DND-41 (cell line): ENCODE measurements around the gene UROD.
"Not testable (repeated sequence)": the region's sequence is repeated elsewhere in the genome, so short reads cannot be mapped to it uniquely, and the experiment has no call there.

ENCODE experiments used
- ATAC-seq: fragments of 200-7000 bp; cut with Tn5 transposase; 3 replicates; pipeline ENCODE4 v1.9.1; 2021; ENCODE audit warnings: low read depth; ENCODE audit not compliant: insufficient read depth
- DNase-seq: peaks from one replicate; pipeline ENCODE4 v3.0.0-alpha.2; 2020
- H2AFZ ChIP-seq: 2 replicates; pipeline ENCODE4 v1.6.0; 2012; ENCODE audit warnings: low read depth, low read length
- H3K27ac ChIP-seq: 2 replicates; pipeline ENCODE4 v1.5.1; 2012; ENCODE audit warnings: low read length, inconsistent platforms
- H3K27me3 ChIP-seq: fragments of 200-600 bp; sonication (generic); 2 replicates; pipeline ENCODE4 v1.6.0; 2012; ENCODE audit warnings: low read length, mild to moderate bottlenecking, inconsistent platforms; ENCODE audit not compliant: insufficient read depth, poor library complexity
- H3K36me3 ChIP-seq: 2 replicates; pipeline ENCODE4 v1.5.1; 2012; ENCODE audit warnings: low read length, inconsistent platforms; ENCODE audit not compliant: insufficient read depth
- H3K4me1 ChIP-seq: 2 replicates; pipeline ENCODE4 v1.5.1; 2012; ENCODE audit warnings: mild to moderate bottlenecking, low read length; ENCODE audit not compliant: insufficient read depth
- H3K4me2 ChIP-seq: 2 replicates; pipeline ENCODE4 v1.6.0; 2012; ENCODE audit warnings: mild to moderate bottlenecking, moderate library complexity, low read length, inconsistent platforms; ENCODE audit not compliant: insufficient read depth
- H3K4me3 ChIP-seq, 2 experiments: fragments of 200-600 bp in 1 of 2; shearing (Covaris generic) in 1 of 2; 2 replicates each; pipeline ENCODE4 v1.5.1; 2012 to 2016; ENCODE audit warnings: inconsistent platforms in 2 of 2, low read length in 2 of 2, mild to moderate bottlenecking in 2 of 2, low read depth in 1 of 2, moderate library complexity in 1 of 2
- H3K79me2 ChIP-seq: 2 replicates; pipeline ENCODE4 v1.6.0; 2012; ENCODE audit warnings: low read length, inconsistent platforms; ENCODE audit not compliant: insufficient read depth
- H3K9ac ChIP-seq: 2 replicates; pipeline ENCODE4 v1.6.0; 2012; ENCODE audit warnings: low read depth, mild to moderate bottlenecking, inconsistent platforms, low read length, moderate library complexity
- H3K9me3 ChIP-seq: 2 replicates; pipeline ENCODE4 v1.5.1; 2012; ENCODE audit warnings: low read length, moderate library complexity, mild to moderate bottlenecking, inconsistent platforms; ENCODE audit not compliant: insufficient read depth, severe bottlenecking
- H4K20me1 ChIP-seq: 2 replicates; pipeline ENCODE4 v1.6.0; 2012; ENCODE audit warnings: low read length; ENCODE audit not compliant: insufficient read depth
- CTCF ChIP-seq: IDR thresholded peaks from 2 replicates; pipeline ENCODE4 v1.5.1; 2012; ENCODE audit warnings: borderline replicate concordance, low read length, moderate library complexity, mild to moderate bottlenecking; ENCODE audit not compliant: poor library complexity, severe bottlenecking; ENCODE audit errors: extremely low read depth
- EZH2 ChIP-seq: IDR thresholded peaks from 3 replicates; pipeline ENCODE4 v1.6.1; 2012; ENCODE audit warnings: borderline replicate concordance, low read depth, mild to moderate bottlenecking, moderate library complexity, low read length, inconsistent platforms; ENCODE audit not compliant: severe bottlenecking

The UROD gene

GRCh38 chr1:44970317-44970716, 41.7 kb upstream of the UROD start:
- Histone ChIP-seq H3K27me3 (no peaks in the 10 kb centered on the region), H2AFZ (no peak overlapping the region), H3K9me3 (no peaks in the 10 kb centered on the region), H3K4me3 (no peak overlapping the region), H3K36me3 (peaks cover 27% of the 10 kb centered on the region; the same call in 1 of the 2 replicates), H3K79me2 (peaks cover 6% of the 10 kb centered on the region; the same call in 1 of the 2 replicates), H3K4me1 (no peaks in the 10 kb centered on the region), H4K20me1 (no peaks in the 10 kb centered on the region), H3K27ac (no peak overlapping the region), H3K4me2 (no peak overlapping the region), H3K9ac (no peak overlapping the region)
- no peak for TF ChIP-seq EZH2
- no peak for TF ChIP-seq CTCF
- DNase-seq (no peak), ATAC-seq (no peak)

GRCh38 chr1:44973645-44974044, 38.4 kb upstream of the UROD start:
- no peak overlapping the region for H3K4me2 ChIP-seq
- H3K27ac ChIP-seq = no peak overlapping the region
- no peaks in the 10 kb centered on the region for H3K4me1 ChIP-seq
- no peaks in the 10 kb centered on the region for H3K27me3 ChIP-seq
- ATAC-seq (no peak), DNase-seq (no peak)
- no peak overlapping the region for H3K9ac ChIP-seq
- TF ChIP-seq EZH2 = no peak
- TF ChIP-seq CTCF = no peak
- no peak overlapping the region for H3K4me3 ChIP-seq
- peaks cover 59% of the 10 kb centered on the region for H3K36me3 ChIP-seq
- H3K9me3 ChIP-seq = no peaks in the 10 kb centered on the region
- H3K79me2 ChIP-seq = 0 out of 2 replicates have a peak, but pooled peaks cover 4% of the 10 kb centered on the region
- no peaks in the 10 kb centered on the region for H4K20me1 ChIP-seq
- no peak overlapping the region for H2AFZ ChIP-seq

GRCh38 chr1:44976252-44976651, 35.8 kb upstream of the UROD start:
- Histone ChIP-seq H2AFZ (no peak overlapping the region), H3K9ac (no peak overlapping the region)
- TF ChIP-seq CTCF (no peak), EZH2 (no peak)

GRCh38 chr1:44977372-44977771, 34.7 kb upstream of the UROD start:
- not testable (repeated sequence) for ATAC-seq, H4K20me1 ChIP-seq, H3K79me2 ChIP-seq, H2AFZ ChIP-seq, H3K9me3 ChIP-seq, H3K27me3 ChIP-seq, DNase-seq, H3K4me1 ChIP-seq, H3K9ac ChIP-seq, H3K4me3 ChIP-seq, H3K27ac ChIP-seq, H3K4me2 ChIP-seq
- peaks cover 83% of the 10 kb centered on the region for H3K36me3 ChIP-seq

More at GRCh38 chr1:44976252-44976651, 35.8 kb upstream of the UROD start:
- no peak overlapping the region for H3K4me3 ChIP-seq
- H3K9me3 ChIP-seq = no peaks in the 10 kb centered on the region
- H3K27me3 ChIP-seq = no peaks in the 10 kb centered on the region
- H3K27ac ChIP-seq = no peak overlapping the region
- H3K79me2 ChIP-seq = 0 out of 2 replicates have a peak, but pooled peaks cover 4% of the 10 kb centered on the region
- H3K4me2 ChIP-seq = no peak overlapping the region
- ATAC-seq (no peak), DNase-seq (no peak)
- no peaks in the 10 kb centered on the region for H4K20me1 ChIP-seq
- no peaks in the 10 kb centered on the region for H3K4me1 ChIP-seq
- H3K36me3 ChIP-seq = peaks cover 80% of the 10 kb centered on the region
